HK-2 (cell line): Measurements from ENCODE around the gene MICAL3.
A peak's percentile ranks its signal among the peaks of the same experiment; 100 is the strongest.
"Not testable (repeated sequence)": the region's sequence is repeated elsewhere in the genome, so short reads cannot be mapped to it uniquely, and the experiment has no call there.

Experiments
- DNase-seq: peaks from one replicate; pipeline ENCODE4 v3.0.0-alpha.2; 2018; ENCODE audit not compliant: unreplicated experiment

MICAL3 gene

DNA sequence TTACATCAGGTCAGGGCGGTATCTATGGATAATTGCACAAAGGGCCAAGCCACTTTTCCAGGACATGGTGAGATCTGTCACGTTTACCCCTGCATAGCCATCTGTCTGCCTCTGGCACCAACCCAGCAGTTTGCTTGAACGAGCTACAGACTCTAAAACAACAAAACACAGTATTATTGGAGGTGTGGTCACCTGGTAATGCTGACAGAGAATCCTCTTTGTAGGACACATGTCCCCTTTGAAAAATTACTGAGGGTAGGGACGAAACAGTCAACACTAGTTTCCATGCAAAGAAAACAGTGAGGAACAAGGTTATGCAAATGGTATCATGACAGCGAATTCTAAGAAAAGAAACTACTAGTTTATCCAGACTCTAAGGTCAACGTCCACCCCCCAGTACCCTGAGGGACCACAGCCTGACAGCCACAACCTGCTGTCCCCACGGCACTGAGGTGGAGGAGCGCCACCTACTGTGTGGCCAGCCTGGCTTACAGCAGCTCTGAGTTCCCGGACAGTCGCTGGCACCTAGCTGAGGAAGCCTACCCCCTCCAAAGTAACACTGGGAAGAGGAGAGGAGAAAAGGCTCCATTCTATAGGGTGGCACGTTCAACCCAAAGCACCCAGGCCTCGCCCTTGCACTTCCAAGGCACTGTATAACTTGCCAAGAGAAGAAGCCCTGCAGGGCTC, 132.7 kb downstream of the MICAL3 start:
- DNase-seq, result no peak

DNA sequence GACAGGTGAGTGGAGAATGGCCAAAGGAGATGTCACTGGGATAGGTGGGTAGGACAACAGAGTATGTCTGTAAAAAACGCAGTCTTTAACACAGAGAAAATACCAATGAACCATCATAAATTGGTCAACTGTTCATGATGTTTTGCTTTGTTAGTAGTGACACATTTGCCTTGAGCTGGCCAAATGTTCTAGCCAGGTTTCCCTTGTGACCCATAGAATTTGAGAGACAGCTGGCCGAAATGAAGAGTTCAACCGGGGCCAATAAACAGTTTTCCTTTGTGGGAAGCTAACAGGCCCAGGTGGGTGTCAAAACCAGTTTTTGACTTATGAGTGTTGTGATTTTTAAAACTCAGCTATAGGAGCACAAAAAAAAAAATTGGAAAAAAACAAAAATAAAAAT, 133.5 kb downstream of the MICAL3 start:
- DNase-seq, result no peak

DNA sequence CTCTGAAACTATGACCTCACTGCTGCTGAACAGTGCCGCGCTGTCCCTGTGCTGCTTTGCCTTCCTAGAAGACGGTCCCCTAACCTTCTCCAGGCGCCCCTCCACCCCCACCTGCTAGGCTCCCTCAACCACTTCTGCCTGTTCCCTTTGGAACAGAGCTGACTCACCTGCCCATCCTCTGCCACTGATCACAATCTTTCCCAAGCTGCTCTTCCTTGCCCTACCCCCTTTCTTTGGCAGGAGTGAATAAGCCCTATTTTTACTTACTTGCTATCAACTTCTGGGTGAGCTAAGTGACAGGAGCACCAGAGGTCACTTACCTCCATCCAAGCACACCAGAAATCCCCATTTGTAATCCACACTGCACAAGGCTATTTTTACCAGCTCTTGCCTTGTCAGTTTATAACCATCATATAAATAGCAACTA, 134.1 kb downstream of the MICAL3 start:
- peak; percentile 16 for DNase-seq

GRCh38 chr22:17888855-17889254, 135.5 kb downstream of the MICAL3 start:
- DNase-seq, result no peak

- no peak for DNase-seq
These were observed 135.9 kb downstream of the MICAL3 start for GRCh38 chr22:17888439-17888838.

DNA sequence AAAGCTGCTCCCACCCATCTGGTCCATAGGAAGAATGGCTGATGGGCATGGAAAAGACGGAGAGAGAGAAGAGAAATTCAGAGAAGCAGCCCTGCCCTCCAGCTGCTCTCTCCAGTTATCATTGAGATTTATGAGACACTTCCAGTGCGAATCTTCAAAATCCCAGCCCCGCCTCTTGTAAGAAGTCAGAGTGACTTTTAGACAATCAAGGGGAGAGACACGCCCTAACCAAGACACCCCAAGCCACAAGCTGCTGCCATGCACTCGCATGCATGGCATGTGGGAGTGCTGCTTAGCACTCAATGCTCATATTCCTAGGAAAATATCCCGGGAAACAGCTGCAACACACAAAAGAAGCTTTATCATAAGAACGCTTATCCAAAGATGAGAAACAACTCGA, 139.5 kb downstream of the MICAL3 start:
- no peak for DNase-seq

- DNase-seq, result no peak
These were observed 140.3 kb downstream of the MICAL3 start for GRCh38 chr22:17884084-17884483.

- no peak for DNase-seq
These were observed 141.0 kb downstream of the MICAL3 start for GRCh38 chr22:17883356-17883755.

- DNase-seq, result no peak
These were observed 141.6 kb downstream of the MICAL3 start for GRCh38 chr22:17882727-17883126.

DNA sequence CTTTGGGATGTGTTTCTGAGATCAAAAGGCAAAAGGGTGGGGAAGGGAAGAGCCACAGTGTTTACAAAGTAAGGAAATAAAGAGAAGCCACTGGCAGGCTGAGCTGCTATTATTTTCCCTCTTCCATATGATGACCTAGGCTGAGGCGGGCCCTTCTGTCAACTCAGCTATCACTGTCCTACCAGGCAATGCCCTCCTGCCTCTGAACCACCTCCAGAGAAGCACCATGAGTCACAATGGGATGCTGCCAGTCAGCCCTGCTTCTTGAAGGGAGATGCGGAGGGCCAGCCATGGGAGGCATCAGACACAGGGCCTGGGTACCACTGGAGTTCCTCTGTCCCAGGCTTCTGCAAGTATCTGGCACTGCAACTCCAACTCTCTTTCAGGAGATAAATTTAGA, 142.2 kb downstream of the MICAL3 start:
- no peak for DNase-seq

DNA sequence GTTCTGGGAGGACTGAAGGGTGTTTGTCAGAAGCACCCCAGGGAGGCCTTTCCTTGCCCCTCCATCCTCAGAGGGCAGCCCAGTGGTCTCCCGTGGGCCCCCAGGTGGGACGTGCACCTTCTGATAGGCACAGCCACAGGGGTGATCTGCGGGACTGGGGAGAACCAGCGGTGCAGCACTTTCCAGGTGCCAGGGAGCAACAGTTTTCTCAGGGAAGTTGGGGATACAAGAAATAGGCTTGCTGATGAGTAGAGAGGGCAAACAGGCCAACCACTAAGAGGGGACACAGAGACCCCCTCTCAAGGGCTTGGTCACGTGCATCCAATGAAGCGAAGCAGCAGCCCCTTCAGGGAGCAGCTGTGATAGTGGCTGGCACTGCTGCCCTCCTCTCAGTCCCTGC, 143.0 kb downstream of the MICAL3 start:
- no peak for DNase-seq

DNA sequence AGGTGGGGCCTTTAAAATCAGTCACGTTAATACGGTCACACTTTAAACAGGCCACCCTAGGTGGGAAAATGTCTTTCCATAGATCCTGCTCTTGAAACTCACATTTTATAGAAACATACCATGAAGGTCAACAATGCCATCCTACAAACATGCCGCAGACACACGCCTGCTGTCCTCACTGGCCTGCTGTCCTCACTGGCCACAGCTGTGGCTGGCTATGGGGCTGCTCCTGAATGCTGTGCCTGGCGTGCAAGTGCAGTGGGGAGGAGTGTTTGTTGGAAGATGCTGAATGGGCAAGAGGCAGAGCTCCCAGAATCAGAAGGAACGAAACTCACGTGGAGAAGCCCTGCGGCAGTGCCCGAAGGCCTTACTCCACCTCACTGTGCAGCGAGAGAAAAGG, 143.9 kb downstream of the MICAL3 start:
- no peak for DNase-seq

- no peak for DNase-seq
These were observed 144.3 kb downstream of the MICAL3 start for GRCh38 chr22:17880020-17880419.

DNA sequence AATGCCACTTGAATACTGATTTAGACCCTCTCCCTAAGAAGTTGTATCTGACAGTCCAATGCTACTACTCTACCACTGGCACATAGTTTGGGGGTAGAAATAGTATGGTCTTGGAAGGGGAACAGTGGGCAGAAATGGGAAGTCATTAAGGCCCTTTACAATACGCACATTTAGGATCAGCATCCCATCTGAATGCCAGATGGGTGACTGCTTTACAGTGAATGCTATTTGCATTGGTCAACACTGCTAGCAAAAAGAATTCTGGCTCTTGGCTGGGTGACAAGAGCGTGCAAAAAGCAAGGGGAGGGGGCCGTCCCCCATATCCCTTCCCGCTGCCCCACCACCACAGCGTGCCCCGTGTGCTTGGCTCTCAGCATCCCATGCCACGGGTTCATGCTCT, 145.4 kb downstream of the MICAL3 start:
- DNase-seq, result no peak

- DNase-seq, result no peak
These were observed 146.1 kb downstream of the MICAL3 start for GRCh38 chr22:17878186-17878694.

DNA sequence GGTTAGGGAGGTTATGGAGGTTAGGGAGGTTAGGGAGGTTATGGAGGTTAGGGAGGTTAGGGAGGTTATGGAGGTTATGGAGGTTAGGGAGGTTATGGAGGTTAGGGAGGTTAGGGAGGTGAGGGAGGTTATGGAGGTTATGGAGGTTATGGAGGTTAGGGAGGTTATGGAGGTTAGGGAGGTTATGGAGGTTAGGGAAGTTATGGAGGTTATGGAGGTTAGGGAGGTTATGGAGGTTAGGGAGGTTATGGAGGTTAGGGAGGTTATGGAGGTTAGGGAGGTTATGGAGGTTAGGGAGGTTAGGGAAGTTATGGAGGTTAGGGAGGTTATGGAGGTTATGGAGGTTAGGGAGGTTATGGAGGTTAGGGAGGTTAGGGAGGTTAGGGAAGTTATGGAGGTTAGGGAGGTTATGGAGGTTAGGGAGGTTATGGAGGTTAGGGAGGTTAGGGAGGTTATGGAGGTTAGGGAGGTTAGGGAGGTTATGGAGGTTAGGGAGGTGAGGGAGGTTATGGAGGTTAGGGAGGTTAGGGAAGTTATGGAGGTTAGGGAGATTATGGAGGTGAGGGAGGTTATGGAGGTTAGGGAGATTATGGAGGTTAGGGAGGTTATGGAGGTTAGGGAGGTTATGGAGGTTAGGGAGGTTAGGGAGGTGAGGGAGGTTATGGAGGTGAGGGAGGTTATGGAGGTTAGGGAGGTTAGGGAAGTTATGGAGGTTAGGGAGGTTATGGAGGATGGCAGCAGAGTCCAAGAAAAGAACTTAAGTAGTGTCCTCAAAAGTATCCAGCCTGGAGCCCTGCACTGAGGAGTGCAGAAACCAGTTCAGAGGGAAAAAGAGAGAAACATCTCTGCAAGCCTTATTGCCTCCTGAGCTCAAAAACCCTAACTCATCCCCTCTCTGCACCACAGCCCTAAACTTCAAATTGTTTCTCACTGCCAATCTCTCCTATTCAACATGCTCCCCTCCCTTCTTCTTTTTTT, 147.2 kb downstream of the MICAL3 start:
- not testable (repeated sequence) for DNase-seq

GRCh38 chr22:17876306-17876831, 148.0 kb downstream of the MICAL3 start:
- no peak for DNase-seq

DNA sequence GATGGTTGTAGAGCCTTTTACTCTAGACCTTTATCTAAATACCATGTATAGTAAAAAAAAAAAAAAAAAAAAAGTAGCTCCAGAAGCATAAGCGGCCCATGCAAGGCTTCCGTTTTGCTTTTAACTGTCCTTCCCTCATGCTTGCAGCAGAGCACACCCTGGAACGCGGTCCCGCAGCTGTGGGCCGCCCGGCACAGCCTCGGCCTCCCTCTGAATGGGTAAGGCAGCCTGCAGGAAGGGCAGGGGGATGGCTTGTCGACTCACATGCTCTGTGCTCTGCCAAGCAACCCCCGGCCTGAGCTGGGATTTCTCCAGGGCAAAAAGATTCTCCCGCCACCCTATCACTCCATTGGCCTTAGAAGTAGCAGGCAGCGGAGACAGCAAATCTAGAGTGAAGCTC, 148.7 kb downstream of the MICAL3 start:
- DNase-seq, result no peak

DNA sequence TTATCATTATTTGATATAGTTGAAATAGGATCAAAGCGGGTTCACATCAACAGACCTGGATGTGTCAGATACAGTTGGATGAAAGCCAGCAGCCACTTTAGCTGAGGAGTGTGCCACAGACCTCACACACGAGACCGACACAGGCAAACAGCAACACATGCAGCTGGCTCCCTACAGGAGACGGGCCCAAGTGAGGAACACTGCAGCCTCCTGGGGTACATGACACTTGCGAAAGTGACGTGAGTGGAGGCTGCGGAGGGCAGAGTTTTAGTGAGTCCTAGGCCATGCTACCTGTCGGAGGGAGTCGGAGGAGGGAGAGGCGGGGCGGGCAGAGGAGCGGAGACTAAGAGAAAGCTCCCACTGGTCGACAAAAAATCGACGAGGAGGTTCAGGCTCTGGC, 149.2 kb downstream of the MICAL3 start:
- DNase-seq, result no peak

DNA sequence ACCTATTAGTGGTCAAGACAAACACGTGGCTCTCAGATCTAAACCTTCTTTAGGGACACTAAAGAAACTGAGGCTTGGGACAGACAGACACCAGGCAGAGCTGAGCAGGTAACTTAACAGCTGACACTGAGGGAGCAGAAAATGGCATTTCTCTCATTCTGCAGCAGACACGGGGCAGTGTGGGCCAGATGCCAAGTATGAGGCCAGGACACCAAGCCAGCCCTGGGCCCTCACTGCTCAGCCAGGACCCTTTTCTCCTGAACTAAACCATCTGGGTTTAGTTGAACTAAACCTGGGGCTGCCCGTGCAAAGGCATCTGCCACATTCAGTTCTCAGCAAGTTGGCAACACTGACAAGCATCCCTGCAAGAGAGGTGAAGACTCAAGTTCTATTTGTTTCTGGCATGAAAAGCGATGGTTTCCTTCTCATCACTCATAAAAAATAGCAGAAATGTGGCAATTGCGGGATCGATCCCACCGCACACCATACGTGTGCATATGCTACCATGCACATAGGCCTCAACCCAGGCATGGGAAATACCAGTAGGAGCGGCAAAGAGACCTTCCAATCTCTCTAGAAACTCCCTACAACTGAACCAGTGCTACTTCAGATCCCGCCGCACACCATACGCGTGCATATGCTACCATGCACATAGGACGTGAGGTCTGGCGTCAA, 150.0 kb downstream of the MICAL3 start:
- no peak for DNase-seq

DNA sequence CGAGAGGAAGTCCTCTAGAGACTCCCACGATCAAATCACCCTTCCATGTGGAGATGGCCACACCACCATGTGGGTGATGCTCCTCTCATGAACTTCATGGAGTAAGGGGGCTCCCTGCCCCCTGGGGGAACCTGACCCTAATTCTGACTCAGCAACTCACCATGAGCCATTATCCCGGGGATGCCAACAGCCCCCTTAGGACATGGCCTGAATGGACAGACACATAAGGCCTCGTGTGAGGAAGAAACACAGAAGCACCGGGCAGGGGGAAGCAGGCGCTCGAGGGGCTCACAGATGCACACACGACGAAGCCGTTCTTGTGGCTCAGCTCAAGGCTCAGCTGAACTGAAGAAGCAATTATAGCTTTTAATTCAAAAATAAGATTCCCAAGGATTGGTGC, 150.6 kb downstream of the MICAL3 start:
- no peak for DNase-seq

DNA sequence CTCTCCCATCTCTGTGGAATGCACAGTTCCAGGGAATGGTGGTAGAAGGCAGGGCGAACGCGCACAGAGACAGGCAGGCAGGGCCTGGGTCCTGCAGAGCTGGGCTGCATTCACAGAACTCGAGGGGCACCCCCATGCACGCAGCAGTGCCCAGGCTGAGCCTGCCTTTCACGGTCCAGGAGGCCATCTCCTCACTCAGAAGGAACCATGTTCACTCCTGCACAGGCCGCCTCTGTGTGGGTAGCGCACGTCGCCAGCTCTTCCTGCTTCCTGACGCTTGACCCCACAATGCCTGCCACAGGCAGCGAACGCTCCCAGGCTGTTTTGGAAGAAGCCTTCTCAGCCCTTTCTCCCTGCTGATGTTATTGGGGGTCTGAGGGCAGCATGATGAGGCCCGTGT, 151.2 kb downstream of the MICAL3 start:
- no peak for DNase-seq
